GM18517 (cell line): ENCODE measurements around the gene YY1.
"Not testable (repeated sequence)": the region's sequence is repeated elsewhere in the genome, so short reads cannot be mapped to it uniquely, and the experiment has no call there.

ENCODE experiments used
- ATAC-seq: cut with Tn5 transposase; IDR thresholded peaks from one replicate; pipeline ENCODE4 v1.9.1; 2021; ENCODE audit warnings: mild to moderate bottlenecking, moderate library complexity; ENCODE audit not compliant: unreplicated experiment

YY1 gene

GRCh38 chr14:100213587-100213955 lies 25.4 kb upstream of the YY1 start:
- ATAC-seq: no peak

- peak; percentile 93 for ATAC-seq
Observed at GRCh38 chr14:100213956-100214769, 24.8 kb upstream of the YY1 start.

GRCh38 chr14:100214770-100215083 lies 24.2 kb upstream of the YY1 start:
- ATAC-seq: no peak

- no peak for ATAC-seq
Observed at GRCh38 chr14:100215330-100215885, 23.5 kb upstream of the YY1 start.

- no peak for ATAC-seq
Observed at GRCh38 chr14:100219126-100219785, 19.7 kb upstream of the YY1 start.

GRCh38 chr14:100221533-100222223 lies 17.3 kb upstream of the YY1 start:
- peak; percentile 92 for ATAC-seq

GRCh38 chr14:100222224-100223093 lies 16.5 kb upstream of the YY1 start:
- ATAC-seq: no peak

- no peak for ATAC-seq
Observed at GRCh38 chr14:100223332-100224201, 15.4 kb upstream of the YY1 start.

GRCh38 chr14:100224229-100224866 lies 14.6 kb upstream of the YY1 start:
- no peak for ATAC-seq

- no peak for ATAC-seq
Observed at GRCh38 chr14:100225169-100225568, 13.8 kb upstream of the YY1 start.

- ATAC-seq: no peak
Observed at GRCh38 chr14:100230361-100230760, 8.6 kb upstream of the YY1 start.

GRCh38 chr14:100234511-100234910 lies 4.4 kb upstream of the YY1 start:
- no peak for ATAC-seq

GRCh38 chr14:100236271-100236818 lies 2.6 kb upstream of the YY1 start:
- ATAC-seq: not testable (repeated sequence)

GRCh38 chr14:100236881-100237280 lies 2.1 kb upstream of the YY1 start:
- no peak for ATAC-seq

- ATAC-seq: peak; percentile 14
Observed at GRCh38 chr14:100237735-100238418, 1.1 kb upstream of the YY1 start.

- no peak for ATAC-seq
Observed at GRCh38 chr14:100239211-100239839, 381 bp downstream of the YY1 start.

GRCh38 chr14:100239840-100240667 lies 1.1 kb downstream of the YY1 start:
- ATAC-seq: peak; percentile 31
